ENCODE measurements around the gene BORA. TPM values are rescaled to one million over a fixed set of nuclear protein-coding genes. Genes with fewer than 3 reads are reported as not detected.

Gene BORA
- total and polyA plus RNA-seq, 2 of the 13 experiments (the other 11 are each of a cell fraction or from before 2014, with no cell fraction given) = 4.0 to 17.4 TPM

- TF ChIP-seq ZNF773 (CRISPR knock-in tag; IDR thresholded peaks at IDR 0.05; ENCODE audit: borderline replicate concordance) = no peak
- TF ChIP-seq FOXM1 (CRISPR knock-in tag; IDR thresholded peaks at IDR 0.05) = peak; percentile 98
- TF ChIP-seq AGO2 (optimal IDR thresholded peaks at IDR 0.05; ENCODE audit: low read depth, low read length) = peak; percentile 48
- TF ChIP-seq, protein P1, sequence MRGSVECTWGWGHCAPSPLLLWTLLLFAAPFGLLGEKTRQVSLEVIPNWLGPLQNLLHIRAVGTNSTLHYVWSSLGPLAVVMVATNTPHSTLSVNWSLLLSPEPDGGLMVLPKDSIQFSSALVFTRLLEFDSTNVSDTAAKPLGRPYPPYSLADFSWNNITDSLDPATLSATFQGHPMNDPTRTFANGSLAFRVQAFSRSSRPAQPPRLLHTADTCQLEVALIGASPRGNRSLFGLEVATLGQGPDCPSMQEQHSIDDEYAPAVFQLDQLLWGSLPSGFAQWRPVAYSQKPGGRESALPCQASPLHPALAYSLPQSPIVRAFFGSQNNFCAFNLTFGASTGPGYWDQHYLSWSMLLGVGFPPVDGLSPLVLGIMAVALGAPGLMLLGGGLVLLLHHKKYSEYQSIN (CRISPR knock-in tag; IDR thresholded peaks at IDR 0.05; ENCODE audit: borderline replicate concordance) = no peak
- TF ChIP-seq ZNF614 (CRISPR knock-in tag; IDR thresholded peaks at IDR 0.05; ENCODE audit: borderline replicate concordance) = peak; percentile 83; the same call in 1 of the 2 replicates
- TF ChIP-seq ZHX1 (CRISPR knock-in tag; IDR thresholded peaks at IDR 0.05; ENCODE audit: low read depth) = peak; percentile 94
- peak; percentile 79; the same call in 1 of the 2 replicates for TF ChIP-seq ZSCAN12 (CRISPR knock-in tag; IDR thresholded peaks at IDR 0.05)
- no peak for TF ChIP-seq ZNF17 (CRISPR knock-in tag; IDR thresholded peaks at IDR 0.05)
- TF ChIP-seq TEAD2 (CRISPR knock-in tag; IDR thresholded peaks at IDR 0.05) = no peak
- peak; percentile 53; the same call in 1 of the 2 replicates for TF ChIP-seq FOXK2 (IDR thresholded peaks at IDR 0.05)
- TF ChIP-seq NR2F2 (IDR thresholded peaks at IDR 0.05; ENCODE audit: borderline replicate concordance, low read depth) = no peak
- peak; percentile 96 for TF ChIP-seq ZBTB34 (CRISPR knock-in tag; IDR thresholded peaks at IDR 0.05)
- TF ChIP-seq ZNF275 (CRISPR knock-in tag; IDR thresholded peaks at IDR 0.05; ENCODE audit: borderline replicate concordance) = no peak
- peak; percentile 99 for TF ChIP-seq HOXA9 (CRISPR knock-in tag; IDR thresholded peaks at IDR 0.05; ENCODE audit: borderline replicate concordance)
- TF ChIP-seq, protein P2, sequence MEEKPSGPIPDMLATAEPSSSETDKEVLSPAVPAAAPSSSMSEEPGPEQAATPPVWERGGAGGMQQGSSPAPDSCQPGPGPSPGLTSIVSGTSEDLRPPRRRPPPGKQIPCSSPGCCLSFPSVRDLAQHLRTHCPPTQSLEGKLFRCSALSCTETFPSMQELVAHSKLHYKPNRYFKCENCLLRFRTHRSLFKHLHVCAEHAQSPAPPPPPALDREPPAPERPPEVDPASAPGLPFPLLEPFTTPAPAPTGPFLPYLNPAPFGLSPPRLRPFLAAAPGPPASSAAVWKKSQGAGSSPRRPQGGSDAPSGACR (CRISPR knock-in tag; IDR thresholded peaks at IDR 0.05) = no peak; the same call in 1 of the 2 replicates
- TF ChIP-seq ZNF549 (CRISPR knock-in tag; IDR thresholded peaks at IDR 0.05) = no peak
- TF ChIP-seq ZFP37 (CRISPR knock-in tag; IDR thresholded peaks at IDR 0.05; ENCODE audit: borderline replicate concordance) = peak; percentile 62; the same call in 1 of the 2 replicates
- peak; percentile 45; the same call in 1 of the 2 replicates for TF ChIP-seq ZNF451 (CRISPR knock-in tag; IDR thresholded peaks at IDR 0.05)
- TF ChIP-seq CEBPG (CRISPR knock-in tag; IDR thresholded peaks at IDR 0.05) = peak; percentile 53; the same call in 1 of the 2 replicates
- no peak for TF ChIP-seq EHMT2 (IDR thresholded peaks at IDR 0.05; ENCODE audit: borderline replicate concordance, low read depth, low read length)
- TF ChIP-seq ZNF430 (CRISPR knock-in tag; IDR thresholded peaks at IDR 0.05) = peak; percentile 89
- peak; percentile 43 for TF ChIP-seq CBX1 (IDR thresholded peaks at IDR 0.05; ENCODE audit: low read depth)
These were observed at the start of gene BORA, which contains the start of gene MZT1 (continued) for GRCh38 chr13:72727417-72728289.
